Astrocyte (in vitro differentiated cells and primary cell): ENCODE results near the gene SMAD3.

Experiments
- CTCF ChIP-seq: IDR thresholded peaks from 2 replicates; pipeline ENCODE4 v1.5.1; 2011; ENCODE audit warnings: low read depth, mild to moderate bottlenecking, inconsistent platforms, low read length, moderate library complexity; ENCODE audit not compliant: insufficient read depth
- EZH2 ChIP-seq: IDR thresholded peaks from 2 replicates; pipeline ENCODE4 v1.6.1; 2012; ENCODE audit warnings: mild to moderate bottlenecking, low read length, inconsistent platforms; ENCODE audit not compliant: insufficient read depth

GRCh38 chr15:67095912-67096311, 30.5 kb downstream of the SMAD3 start:
- TF ChIP-seq EZH2 (no peak), CTCF (no peak)
